WERI-Rb-1 (cell line): Measurements from ENCODE around the gene CS.
A peak's percentile ranks its signal among the peaks of the same experiment; 100 is the strongest.

Experiments used
- DNase-seq: peaks from one replicate; pipeline ENCODE4 v3.0.0-alpha.2; 2020
- H3K27ac ChIP-seq: fragments of 250-450 bp; sonication (Bioruptor Pico); 2 replicates; pipeline ENCODE4 v1.5.1; 2020; ENCODE audit warnings: mild to moderate bottlenecking, moderate library complexity
- H3K27me3 ChIP-seq: fragments of 250-450 bp; sonication (Bioruptor Pico); 2 replicates; pipeline ENCODE4 v1.5.1; 2021; ENCODE audit warnings: mild to moderate bottlenecking, low read depth, moderate library complexity; ENCODE audit not compliant: insufficient read depth, severe bottlenecking
- H3K36me3 ChIP-seq: fragments of 250-450 bp; sonication (Bioruptor Pico); 2 replicates; pipeline ENCODE4 v1.5.1; 2020; ENCODE audit warnings: mild to moderate bottlenecking, moderate library complexity
- H3K4me3 ChIP-seq: 2 replicates; pipeline ENCODE4 v1.5.1; 2011; ENCODE audit warnings: low read depth, mild to moderate bottlenecking, control low read depth, low read length
- H3K9me3 ChIP-seq: fragments of 250-450 bp; sonication (Bioruptor Pico); 2 replicates; pipeline ENCODE4 v1.5.1; 2021; ENCODE audit warnings: mild to moderate bottlenecking, moderate library complexity; ENCODE audit not compliant: severe bottlenecking
- CTCF ChIP-seq: IDR thresholded peaks from 2 replicates; pipeline ENCODE4 v1.5.1; 2011; ENCODE audit warnings: low read depth, mild to moderate bottlenecking, control low read depth, inconsistent platforms, low read length

Gene CS

DNA sequence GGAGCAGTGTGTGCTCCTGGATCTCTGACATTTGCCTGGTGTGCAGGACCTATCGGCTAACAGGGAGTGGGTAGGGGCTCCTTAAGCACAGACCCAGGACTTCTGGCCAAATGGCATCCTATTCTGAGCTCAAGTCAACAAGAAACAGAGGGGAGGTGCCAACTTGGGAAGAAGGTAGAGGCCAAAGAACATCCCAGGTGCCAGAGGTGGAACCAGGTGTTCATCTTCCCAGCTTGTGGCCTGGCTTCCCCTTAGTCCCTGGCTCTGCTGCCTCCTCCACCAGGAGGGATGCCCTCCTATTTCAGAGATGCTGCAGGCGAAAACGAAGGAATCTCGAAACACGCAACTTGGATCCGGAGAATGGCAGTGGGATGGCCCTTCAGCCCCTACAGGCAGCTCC is 64.0 kb downstream of the CS start:
- no peak for DNase-seq
- H3K9me3 ChIP-seq: no peaks in the 10 kb centered on the region
- TF ChIP-seq CTCF: no peak
- H3K27ac ChIP-seq: no peak overlapping the region
- H3K27me3 ChIP-seq: no peaks in the 10 kb centered on the region
- no peak overlapping the region for H3K4me3 ChIP-seq
- H3K36me3 ChIP-seq: peaks cover 17% of the 10 kb centered on the region

- Histone ChIP-seq H3K36me3 (peaks cover 12% of the 10 kb centered on the region; the same call in 1 of the 2 replicates), H3K27ac (no peak overlapping the region), H3K27me3 (no peaks in the 10 kb centered on the region), H3K9me3 (no peaks in the 10 kb centered on the region), H3K4me3 (no peak overlapping the region)
- no peak for DNase-seq
- TF ChIP-seq CTCF: no peak
Observed at GRCh38 chr12:56234746-56235436, 65.2 kb downstream of the CS start.

- peaks cover 3% of the 10 kb centered on the region; the same call in 1 of the 2 replicates for H3K36me3 ChIP-seq
- no peaks in the 10 kb centered on the region for H3K9me3 ChIP-seq
- H3K27ac ChIP-seq: peak overlapping the region; percentile 68
- TF ChIP-seq CTCF: no peak
- no peak overlapping the region for H3K4me3 ChIP-seq
- no peak for DNase-seq
- H3K27me3 ChIP-seq: no peaks in the 10 kb centered on the region
Observed at GRCh38 chr12:56231184-56231582, 68.9 kb downstream of the CS start.

- H3K27me3 ChIP-seq: no peaks in the 10 kb centered on the region
Observed at GRCh38 chr12:56230432-56231183, 69.5 kb downstream of the CS start.

GRCh38 chr12:56229916-56230431 is 70.2 kb downstream of the CS start, which contains the start of gene SLC39A5:
Gene SLC39A5 (plus strand): TSS chr12:56230051. CDS start chr12:56231275, 1,224 bp downstream.
- Histone ChIP-seq H3K27me3 (no peaks in the 10 kb centered on the region), H3K36me3 (peaks cover 3% of the 10 kb centered on the region; the same call in 1 of the 2 replicates), H3K9me3 (no peaks in the 10 kb centered on the region), H3K4me3 (no peak within 1 kb of the TSS), H3K27ac (peak within 1 kb of the TSS; percentile 88)
- no peak for TF ChIP-seq CTCF
- no peak for DNase-seq

More at GRCh38 chr12:56230432-56231183, 69.5 kb downstream of the CS start:
- peak overlapping the region; percentile 88 for H3K27ac ChIP-seq
- H3K4me3 ChIP-seq: no peak overlapping the region
- 0 out of 2 replicates have a peak, but pooled peaks have one; percentile 3 for TF ChIP-seq CTCF
- H3K9me3 ChIP-seq: no peaks in the 10 kb centered on the region
- 0 out of 2 replicates have a peak, but pooled peaks cover 3% of the 10 kb centered on the region for H3K36me3 ChIP-seq
- DNase-seq: peak; percentile 94
